HL-60 (cell line): ENCODE results near the gene TRERF1.

ENCODE experiments used
- DNase-seq, 2 experiments: peaks; one replicate each; pipeline ENCODE4 v3.0.0-alpha.2; 2010 to 2020; ENCODE audit warnings: low read depth in 1 of 2, low spot score in 1 of 2
- H3K27ac ChIP-seq: fragments of 250-450 bp; sonication (Bioruptor Pico); replicated peaks from 2 replicates; pipeline ENCODE4 v1.5.1; 2020; ENCODE audit warnings: mild to moderate bottlenecking, moderate library complexity
- H3K27me3 ChIP-seq: fragments of 250-450 bp; sonication (Bioruptor Pico); 2 replicates; pipeline ENCODE4 v1.5.1; 2021; ENCODE audit warnings: mild to moderate bottlenecking, moderate library complexity; ENCODE audit not compliant: insufficient read depth, poor library complexity, severe bottlenecking
- H3K4me3 ChIP-seq: replicated peaks from 2 replicates; pipeline ENCODE4 v1.5.1; 2011; ENCODE audit warnings: mild to moderate bottlenecking, control low read depth, low read length; ENCODE audit not compliant: insufficient read depth
- GABPA ChIP-seq: IDR thresholded peaks from 2 replicates; pipeline ENCODE4 v1.6.1; 2012; ENCODE audit warnings: low read depth
- POLR2AphosphoS5 ChIP-seq: IDR thresholded peaks from 2 replicates; pipeline ENCODE4 v1.6.1; 2012; ENCODE audit warnings: low read depth
- SPI1 ChIP-seq: IDR thresholded peaks from 2 replicates; pipeline ENCODE4 v1.6.1; 2012; ENCODE audit warnings: low read depth, mild to moderate bottlenecking, borderline replicate concordance
- TF ChIP-seq, protein P1 (sequence below): IDR thresholded peaks from 2 replicates; pipeline ENCODE4 v1.6.1; 2012; ENCODE audit warnings: low read depth; ENCODE audit not compliant: insufficient replicate concordance
- TF ChIP-seq, protein P2 (sequence below): IDR thresholded peaks from one replicate; pipeline ENCODE4 v1.5.1; 2011; ENCODE audit warnings: low read length, control low read depth, inconsistent platforms; ENCODE audit not compliant: insufficient read depth

Gene TRERF1

DNA sequence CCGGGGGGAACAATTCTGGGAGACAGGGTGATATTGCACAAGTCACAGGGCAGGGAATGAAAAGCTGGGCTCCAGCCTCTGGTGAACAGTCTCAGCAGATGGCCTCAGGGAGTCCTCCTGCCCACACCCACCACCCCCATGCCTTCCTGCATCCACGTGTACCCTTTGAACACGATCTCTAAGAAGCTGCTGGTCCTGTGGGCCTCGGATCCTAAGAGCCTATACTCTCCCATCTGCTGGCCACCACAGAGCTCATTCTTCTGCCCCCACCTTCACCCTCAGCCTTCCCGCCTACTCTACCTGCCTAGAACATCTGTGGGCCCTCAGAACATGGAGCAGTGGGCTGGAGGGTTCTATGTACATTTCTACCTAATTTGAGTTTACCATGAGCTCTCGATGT is 60.3 kb downstream of the TRERF1 start:
- H3K27me3 ChIP-seq = no peaks in the 10 kb centered on the region
- H3K4me3 ChIP-seq = no peak overlapping the region
- no peak for DNase-seq
- no peak overlapping the region for H3K27ac ChIP-seq
- no peak for TF ChIP-seq GABPA
- TF ChIP-seq, protein P1, sequence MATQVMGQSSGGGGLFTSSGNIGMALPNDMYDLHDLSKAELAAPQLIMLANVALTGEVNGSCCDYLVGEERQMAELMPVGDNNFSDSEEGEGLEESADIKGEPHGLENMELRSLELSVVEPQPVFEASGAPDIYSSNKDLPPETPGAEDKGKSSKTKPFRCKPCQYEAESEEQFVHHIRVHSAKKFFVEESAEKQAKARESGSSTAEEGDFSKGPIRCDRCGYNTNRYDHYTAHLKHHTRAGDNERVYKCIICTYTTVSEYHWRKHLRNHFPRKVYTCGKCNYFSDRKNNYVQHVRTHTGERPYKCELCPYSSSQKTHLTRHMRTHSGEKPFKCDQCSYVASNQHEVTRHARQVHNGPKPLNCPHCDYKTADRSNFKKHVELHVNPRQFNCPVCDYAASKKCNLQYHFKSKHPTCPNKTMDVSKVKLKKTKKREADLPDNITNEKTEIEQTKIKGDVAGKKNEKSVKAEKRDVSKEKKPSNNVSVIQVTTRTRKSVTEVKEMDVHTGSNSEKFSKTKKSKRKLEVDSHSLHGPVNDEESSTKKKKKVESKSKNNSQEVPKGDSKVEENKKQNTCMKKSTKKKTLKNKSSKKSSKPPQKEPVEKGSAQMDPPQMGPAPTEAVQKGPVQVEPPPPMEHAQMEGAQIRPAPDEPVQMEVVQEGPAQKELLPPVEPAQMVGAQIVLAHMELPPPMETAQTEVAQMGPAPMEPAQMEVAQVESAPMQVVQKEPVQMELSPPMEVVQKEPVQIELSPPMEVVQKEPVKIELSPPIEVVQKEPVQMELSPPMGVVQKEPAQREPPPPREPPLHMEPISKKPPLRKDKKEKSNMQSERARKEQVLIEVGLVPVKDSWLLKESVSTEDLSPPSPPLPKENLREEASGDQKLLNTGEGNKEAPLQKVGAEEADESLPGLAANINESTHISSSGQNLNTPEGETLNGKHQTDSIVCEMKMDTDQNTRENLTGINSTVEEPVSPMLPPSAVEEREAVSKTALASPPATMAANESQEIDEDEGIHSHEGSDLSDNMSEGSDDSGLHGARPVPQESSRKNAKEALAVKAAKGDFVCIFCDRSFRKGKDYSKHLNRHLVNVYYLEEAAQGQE = no peak
- TF ChIP-seq POLR2AphosphoS5 = no peak
- TF ChIP-seq, protein P2, sequence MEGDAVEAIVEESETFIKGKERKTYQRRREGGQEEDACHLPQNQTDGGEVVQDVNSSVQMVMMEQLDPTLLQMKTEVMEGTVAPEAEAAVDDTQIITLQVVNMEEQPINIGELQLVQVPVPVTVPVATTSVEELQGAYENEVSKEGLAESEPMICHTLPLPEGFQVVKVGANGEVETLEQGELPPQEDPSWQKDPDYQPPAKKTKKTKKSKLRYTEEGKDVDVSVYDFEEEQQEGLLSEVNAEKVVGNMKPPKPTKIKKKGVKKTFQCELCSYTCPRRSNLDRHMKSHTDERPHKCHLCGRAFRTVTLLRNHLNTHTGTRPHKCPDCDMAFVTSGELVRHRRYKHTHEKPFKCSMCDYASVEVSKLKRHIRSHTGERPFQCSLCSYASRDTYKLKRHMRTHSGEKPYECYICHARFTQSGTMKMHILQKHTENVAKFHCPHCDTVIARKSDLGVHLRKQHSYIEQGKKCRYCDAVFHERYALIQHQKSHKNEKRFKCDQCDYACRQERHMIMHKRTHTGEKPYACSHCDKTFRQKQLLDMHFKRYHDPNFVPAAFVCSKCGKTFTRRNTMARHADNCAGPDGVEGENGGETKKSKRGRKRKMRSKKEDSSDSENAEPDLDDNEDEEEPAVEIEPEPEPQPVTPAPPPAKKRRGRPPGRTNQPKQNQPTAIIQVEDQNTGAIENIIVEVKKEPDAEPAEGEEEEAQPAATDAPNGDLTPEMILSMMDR = no peak
- no peak for TF ChIP-seq SPI1

GRCh38 chr6:42390228-42390934 is 61.3 kb downstream of the TRERF1 start:
- Histone ChIP-seq H3K4me3 (no peak overlapping the region), H3K27me3 (no peaks in the 10 kb centered on the region), H3K27ac (no peak overlapping the region)
- no peak for DNase-seq
- TF ChIP-seq SPI1 = no peak

DNA sequence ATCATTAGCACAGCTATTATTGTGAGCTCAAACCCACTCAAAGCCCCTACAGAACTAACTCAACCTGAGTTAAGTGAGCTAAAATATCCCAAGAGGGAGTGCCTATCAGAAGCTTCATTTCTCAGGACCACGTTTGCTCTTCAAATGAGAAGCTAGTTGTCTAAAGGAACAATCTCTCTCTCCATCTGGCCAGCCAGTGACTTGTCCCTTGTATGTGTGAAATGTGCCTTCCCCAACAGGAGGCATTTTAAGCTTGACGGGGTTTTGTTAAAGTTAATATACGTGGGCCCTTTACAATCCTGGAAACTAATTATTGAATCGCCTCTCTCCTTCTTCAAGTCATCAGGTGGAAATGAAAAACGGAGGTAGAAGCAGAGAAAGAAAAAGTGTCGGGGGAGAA is 62.0 kb downstream of the TRERF1 start:
- Histone ChIP-seq H3K4me3 (no peak overlapping the region), H3K27me3 (no peaks in the 10 kb centered on the region), H3K27ac (no peak overlapping the region)
- TF ChIP-seq, protein P1 = no peak
- TF ChIP-seq GABPA (no peak), SPI1 (no peak), POLR2AphosphoS5 (no peak)
- TF ChIP-seq, protein P2 = no peak
- DNase-seq = no peak

DNA sequence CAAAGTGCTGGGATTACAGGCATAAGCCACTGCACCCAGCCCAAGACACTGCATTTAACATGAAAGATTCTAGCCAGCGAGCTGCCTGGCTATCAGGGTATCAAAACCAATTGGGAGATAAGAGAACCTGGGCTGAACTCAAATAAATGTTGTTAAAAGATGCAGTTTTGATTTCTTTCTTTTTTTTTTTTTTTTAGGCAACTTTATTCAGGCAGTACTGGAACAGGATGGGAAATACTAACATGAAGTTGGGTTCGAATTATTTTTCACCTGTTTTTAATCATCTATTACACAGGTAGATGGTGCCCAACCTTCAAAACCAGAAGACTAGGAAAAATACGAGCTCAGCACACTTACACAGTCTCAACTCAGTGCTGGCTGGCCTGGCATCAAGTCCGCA is 63.7 kb downstream of the TRERF1 start:
- no peaks in the 10 kb centered on the region for H3K27me3 ChIP-seq
- H3K4me3 ChIP-seq = no peak overlapping the region
- no peak for DNase-seq
- TF ChIP-seq POLR2AphosphoS5 (no peak), GABPA (no peak), SPI1 (no peak)
- TF ChIP-seq, protein P1 = no peak
- TF ChIP-seq, protein P2 = no peak
- no peak overlapping the region for H3K27ac ChIP-seq
